ENCODE data around the gene CUL4B.
"Not testable (repeated sequence)": the region's sequence is repeated elsewhere in the genome, so short reads cannot be mapped to it uniquely, and the experiment has no call there.

CUL4B gene

GRCh38 chrX:120560842-120561633 is at the start of gene CUL4B:
TSS of gene CUL4B (minus strand) at chrX:120560962. CDS start at chrX:120560638, 324 bp downstream.
- peak; percentile 92 for DNase-seq

GRCh38 chrX:120604361-120604782 is 43.6 kb upstream of the CUL4B start:
- peak; percentile 28 for DNase-seq

GRCh38 chrX:120603707-120604360 is 43.1 kb upstream of the CUL4B start, which contains the start of gene MCTS1:
TSS of gene MCTS1 (plus strand) at chrX:120604101. CDS start at chrX:120604237, 136 bp downstream.
- DNase-seq, result peak; percentile 79

- DNase-seq, result no peak
Observed at GRCh38 chrX:120585702-120586101, 24.9 kb upstream of the CUL4B start.

- no peak for DNase-seq
Observed at GRCh38 chrX:120575379-120576114, 14.8 kb upstream of the CUL4B start.

GRCh38 chrX:120573806-120574205 is 13.0 kb upstream of the CUL4B start:
- DNase-seq, result not testable (repeated sequence)

GRCh38 chrX:120570011-120570600 is 9.3 kb upstream of the CUL4B start:
- no peak for DNase-seq

- no peak for DNase-seq
Observed at GRCh38 chrX:120568609-120569008, 7.8 kb upstream of the CUL4B start.

GRCh38 chrX:120568035-120568434 is 7.3 kb upstream of the CUL4B start:
- no peak for DNase-seq

GRCh38 chrX:120566817-120567216 is 6.1 kb upstream of the CUL4B start:
- DNase-seq, result no peak

GRCh38 chrX:120564925-120565324 is 4.2 kb upstream of the CUL4B start:
- DNase-seq, result no peak

GRCh38 chrX:120562569-120562926 is 1.8 kb upstream of the CUL4B start:
- no peak for DNase-seq

- DNase-seq, result no peak
Observed at GRCh38 chrX:120561634-120562568, 1.1 kb upstream of the CUL4B start.

GRCh38 chrX:120560405-120560841 is 339 bp downstream of the CUL4B start:
- peak; percentile 48 for DNase-seq

GRCh38 chrX:120559804-120560203 is 958 bp downstream of the CUL4B start:
- DNase-seq, result no peak

- DNase-seq, result no peak
Observed at GRCh38 chrX:120556251-120556650, 4.5 kb downstream of the CUL4B start.

- peak; percentile 17 for DNase-seq
Observed at GRCh38 chrX:120549483-120550452, 11.0 kb downstream of the CUL4B start.

GRCh38 chrX:120536061-120536460 is 24.7 kb downstream of the CUL4B start:
- no peak for DNase-seq

- no peak for DNase-seq
Observed at GRCh38 chrX:120534413-120535205, 26.2 kb downstream of the CUL4B start.

GRCh38 chrX:120522820-120523219 is 37.9 kb downstream of the CUL4B start:
- no peak for DNase-seq

All from activated naive CD4-positive, alpha-beta T cell treated with Interleukin-2 at 50 U/mL for 16 hours (primary cell).